GM19452 (cell line): ENCODE data around the gene TMPRSS9.
"Not testable (repeated sequence)": the region's sequence is repeated elsewhere in the genome, so short reads cannot be mapped to it uniquely, and the experiment has no call there.

Source experiments
- ATAC-seq: cut with Tn5 transposase; IDR thresholded peaks from one replicate; pipeline ENCODE4 v1.9.1; 2021; ENCODE audit not compliant: unreplicated experiment

Gene TMPRSS9

DNA sequence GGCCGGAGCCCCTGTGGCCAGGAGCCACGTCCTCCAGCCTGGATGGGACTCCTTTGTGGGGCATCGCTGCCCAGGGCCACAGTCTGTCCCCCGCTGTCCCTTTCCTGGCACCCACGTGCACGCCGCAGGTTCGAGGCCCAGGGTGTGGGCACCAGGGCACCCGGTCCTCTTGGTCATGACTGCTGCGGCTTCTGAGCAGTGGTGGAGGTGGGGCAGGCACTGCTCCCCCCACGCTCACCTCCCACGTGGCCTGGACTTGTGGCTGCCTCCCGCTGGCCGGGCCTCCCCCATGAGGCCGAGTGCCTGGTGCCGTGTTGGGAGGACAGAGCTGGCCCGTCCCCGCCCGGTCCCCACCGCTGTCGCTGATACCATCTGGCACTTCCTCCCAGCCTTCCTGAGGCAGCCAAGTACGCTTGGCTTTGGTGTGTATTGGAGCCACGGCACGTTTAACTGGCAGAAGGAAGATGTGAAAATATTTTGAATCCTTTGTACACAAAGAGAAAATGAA is 18.8 kb upstream of the TMPRSS9 start:
- no peak for ATAC-seq

DNA sequence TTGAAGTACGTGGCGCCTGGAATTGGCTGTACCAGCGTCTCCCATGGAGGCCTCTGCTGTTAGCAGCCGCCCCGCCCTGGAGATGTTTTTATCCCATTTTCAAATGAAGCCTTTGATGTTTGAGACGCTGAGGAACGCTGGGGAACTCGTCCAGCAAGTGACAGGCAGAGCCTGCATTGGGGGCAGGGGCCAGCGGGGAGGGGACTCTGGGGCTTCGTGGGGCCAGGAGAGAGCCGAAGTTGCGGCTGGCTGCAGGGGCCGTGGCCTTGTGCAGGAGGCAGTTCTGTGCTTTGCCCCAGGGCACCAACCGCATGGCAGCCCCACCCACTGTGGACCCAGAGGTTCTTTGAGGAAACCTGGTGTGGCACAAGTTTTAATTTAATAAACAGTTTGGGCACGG is 18.1 kb upstream of the TMPRSS9 start:
- ATAC-seq = no peak

DNA sequence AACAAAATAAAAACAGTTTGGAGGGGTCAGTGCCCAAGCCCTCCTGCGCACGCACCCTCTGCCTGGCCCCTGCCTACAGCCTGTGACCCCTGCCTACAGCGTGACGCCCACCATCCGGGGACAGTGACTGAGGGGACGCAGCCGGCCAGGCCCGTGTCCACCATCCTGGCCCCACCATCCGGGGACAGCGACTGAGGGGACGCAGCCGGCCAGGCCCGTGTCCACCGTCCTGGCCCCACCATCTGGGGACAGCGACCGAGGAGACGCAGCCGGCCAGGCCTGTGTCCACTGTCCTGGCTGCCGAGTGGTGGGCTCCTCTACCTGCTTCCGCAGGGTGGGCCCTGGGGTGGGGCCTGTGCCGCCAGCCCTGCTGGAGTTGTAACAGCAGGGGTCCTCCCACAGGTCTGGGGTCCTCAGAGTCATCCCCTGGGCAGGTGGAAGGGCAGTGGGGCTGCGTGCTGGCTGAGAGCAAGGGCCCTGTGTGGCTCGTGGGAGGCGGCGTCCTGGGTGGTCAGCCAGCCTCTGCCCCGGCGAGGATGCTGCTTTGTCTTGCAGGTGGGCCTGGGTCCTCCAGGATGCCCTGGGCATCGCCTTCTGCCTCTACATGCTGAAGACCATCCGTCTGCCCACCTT is 17.3 kb upstream of the TMPRSS9 start:
- ATAC-seq = no peak

DNA sequence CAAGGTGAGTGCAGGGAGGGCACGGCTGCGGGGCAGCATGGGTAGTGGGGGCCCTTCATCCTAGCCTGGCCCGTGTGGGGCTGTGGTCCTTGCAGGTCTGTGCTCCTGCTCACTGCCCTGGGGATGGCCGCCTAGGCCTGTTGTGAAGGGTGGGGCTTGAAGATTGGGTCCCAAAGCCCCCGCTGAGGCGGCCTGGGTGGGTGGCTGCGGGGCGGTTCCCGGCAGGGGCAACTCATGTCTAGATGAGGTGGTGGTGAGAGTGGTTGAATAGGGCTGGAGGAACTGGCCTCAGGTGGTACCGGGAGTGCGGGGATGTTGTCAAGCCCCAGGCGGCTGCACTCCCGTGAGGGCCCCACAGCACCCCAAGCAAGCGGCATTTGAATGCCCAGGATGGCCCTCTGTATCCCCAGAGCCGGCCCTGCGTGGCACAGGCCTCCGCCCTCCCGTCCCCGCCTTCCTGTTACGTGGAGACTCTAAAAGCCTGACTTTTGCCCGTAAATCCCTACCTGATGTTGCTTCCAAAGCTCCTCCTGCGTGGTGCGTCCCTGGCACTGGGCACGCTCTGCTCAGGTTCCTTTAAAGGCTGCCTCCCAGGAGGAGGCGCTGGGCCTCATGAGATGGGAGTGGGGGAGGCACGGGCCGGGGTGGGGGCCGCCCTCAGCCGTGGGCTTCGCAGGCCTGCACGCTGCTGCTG is 16.6 kb upstream of the TMPRSS9 start:
- no peak for ATAC-seq

DNA sequence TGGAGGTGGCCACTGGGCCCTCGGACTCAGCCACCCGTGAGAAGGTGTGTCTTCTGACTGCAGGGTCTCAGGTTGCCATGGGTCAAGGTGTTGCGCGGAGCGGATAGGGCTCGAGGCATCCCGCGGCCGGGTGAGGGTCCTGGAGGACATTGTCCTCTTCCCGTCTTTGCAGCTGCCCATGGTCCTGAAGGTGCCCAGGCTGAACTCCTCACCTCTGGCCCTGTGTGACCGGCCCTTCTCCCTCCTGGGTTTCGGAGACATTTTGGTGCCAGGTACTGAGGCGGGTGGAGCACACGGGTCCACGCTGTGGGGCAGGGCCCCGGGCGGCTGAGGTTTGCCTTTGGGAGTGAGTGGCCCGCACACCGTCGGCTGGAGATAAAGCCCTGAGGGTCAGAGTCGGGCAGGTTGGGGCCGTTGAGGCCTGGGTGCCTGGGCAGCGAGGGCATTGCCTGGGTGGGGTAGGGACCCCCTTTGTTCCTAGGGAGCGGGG is 15.6 kb upstream of the TMPRSS9 start:
- ATAC-seq = no peak

DNA sequence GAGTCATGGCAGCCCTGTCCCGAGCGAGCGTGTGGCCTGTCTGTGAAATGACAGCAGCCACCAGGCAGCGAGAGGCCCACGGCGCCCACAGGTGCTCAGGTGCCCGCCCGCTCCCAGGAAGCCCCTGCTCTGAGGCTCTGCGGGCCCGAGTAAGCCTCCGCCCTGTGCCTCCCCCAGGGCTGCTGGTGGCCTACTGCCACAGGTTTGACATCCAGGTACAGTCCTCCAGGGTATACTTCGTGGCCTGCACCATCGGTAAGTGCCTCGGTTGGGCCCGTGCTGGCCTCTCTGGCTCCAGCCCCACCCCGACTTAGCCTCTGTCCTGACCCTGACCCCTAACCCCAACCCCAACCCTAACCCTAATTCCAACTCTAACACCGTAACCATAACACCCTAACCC is 15.0 kb upstream of the TMPRSS9 start:
- ATAC-seq = no peak

DNA sequence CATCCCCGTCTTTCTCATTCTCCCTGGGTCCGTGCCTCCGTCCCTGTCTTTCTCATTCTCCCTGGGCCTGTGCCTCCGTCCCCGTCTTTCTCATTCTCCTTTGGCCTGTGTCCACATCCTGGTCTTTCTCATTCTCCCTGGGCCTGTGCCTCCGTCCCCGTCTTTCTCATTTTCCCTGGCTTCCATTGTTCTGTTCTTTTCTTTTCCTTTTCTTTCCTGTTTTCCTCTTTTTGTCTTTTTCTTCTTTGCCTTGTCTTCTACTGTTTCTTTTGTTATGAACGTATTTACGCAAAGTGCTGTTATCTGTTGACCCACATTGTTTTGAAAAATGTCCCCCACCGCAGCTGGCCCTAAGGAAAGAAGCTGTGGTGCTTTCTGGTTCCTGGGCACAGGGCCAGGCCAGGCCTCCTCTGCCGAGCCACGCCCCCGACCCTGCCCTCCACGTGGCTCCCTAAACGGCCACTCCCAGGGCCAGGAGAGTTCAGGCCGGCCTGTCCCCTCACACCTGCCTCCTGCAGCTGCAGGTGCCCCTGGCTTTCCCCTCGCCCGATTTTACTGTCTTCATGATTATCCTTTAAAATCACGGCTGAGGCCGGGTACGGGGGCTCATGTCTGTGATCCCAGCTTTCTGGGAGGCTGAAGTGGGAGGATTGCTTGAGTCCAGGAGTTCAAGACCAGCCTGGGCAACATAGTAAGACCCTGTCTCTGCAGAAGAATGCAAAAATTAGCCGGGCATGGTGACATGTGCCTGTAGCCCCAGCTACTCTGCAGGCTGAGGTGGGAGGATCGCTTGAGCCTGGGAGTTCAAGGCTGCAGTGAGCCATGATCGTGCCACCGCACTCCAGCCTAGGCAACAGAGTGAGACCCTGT is 14.0 kb upstream of the TMPRSS9 start:
- no peak for ATAC-seq

DNA sequence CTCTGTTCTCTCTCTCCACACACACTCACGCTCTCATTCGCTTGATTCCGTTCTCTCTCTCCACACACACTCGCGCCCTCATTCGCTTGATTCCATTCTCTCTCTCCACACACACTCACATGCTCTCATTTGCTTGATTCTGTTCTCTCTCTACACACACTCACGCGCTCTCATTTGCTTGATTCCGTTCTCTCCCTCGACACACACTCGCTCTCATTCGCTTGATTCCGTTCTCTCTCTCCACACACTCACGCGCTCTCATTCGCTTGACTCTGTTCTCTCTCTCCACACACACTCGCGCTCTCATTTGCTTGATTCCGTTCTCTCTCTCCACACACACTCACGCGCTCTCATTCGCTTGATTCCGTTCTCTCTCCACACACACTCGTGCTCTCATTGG is 10.2 kb upstream of the TMPRSS9 start:
- not testable (repeated sequence) for ATAC-seq

DNA sequence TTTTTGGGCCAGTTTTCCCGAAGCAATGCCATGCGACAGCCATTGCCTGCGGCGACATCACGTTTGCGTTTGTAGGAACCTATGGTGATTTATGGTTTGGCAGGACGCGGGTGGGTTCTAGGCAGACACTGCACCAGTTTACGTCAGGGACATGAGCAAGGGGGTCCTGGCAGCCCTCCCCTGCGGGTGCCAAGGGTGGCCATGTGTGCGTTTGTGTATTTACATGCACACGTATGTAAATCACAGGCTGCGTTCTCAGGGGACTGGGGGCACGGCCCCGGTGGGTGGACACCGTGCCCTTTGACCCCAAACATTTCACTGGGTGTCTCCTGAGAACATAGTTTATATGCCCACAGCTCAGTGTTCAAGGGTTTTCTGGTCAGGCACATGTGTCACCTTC is 9.4 kb upstream of the TMPRSS9 start:
- ATAC-seq = no peak

DNA sequence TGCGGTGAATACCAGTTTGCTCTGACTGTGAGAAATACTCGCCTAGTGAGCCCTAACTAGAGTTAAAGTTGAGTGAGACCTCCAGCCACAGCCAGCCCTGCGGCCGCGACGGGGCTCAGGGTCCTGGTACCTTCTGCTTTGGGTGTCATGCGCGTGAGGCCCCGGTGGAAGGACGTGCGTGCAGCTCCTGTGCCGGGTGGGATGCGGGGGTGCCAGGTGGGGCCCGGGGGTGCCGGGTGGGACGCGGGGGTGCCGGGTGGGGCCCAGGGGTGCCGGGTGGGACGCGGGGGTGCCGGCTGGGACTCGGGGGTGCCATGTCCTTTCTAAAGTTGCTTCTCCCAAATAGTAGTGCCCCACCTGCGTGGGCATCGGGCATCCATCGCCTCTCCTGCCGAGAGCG is 8.5 kb upstream of the TMPRSS9 start:
- no peak for ATAC-seq

DNA sequence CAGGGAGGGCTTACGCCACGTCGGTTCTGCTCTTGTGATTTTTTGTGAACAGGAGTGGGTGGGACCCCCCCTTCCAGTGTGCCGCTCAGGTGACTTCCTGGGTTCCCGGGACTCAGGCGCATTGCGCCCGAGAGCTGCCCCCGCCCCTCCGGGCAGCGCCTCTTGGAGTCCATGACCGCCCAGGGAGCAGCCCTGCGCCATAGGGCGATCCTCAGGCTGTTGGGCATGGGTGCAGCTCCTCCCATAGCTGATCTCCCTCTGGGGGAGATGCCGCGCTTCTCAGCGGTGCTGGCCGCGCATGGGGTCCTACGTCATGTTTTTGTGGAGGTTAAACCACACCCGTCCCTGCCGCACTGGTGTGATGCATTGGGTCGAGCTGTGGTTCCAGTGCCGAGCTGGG is 7.9 kb upstream of the TMPRSS9 start:
- ATAC-seq = no peak

DNA sequence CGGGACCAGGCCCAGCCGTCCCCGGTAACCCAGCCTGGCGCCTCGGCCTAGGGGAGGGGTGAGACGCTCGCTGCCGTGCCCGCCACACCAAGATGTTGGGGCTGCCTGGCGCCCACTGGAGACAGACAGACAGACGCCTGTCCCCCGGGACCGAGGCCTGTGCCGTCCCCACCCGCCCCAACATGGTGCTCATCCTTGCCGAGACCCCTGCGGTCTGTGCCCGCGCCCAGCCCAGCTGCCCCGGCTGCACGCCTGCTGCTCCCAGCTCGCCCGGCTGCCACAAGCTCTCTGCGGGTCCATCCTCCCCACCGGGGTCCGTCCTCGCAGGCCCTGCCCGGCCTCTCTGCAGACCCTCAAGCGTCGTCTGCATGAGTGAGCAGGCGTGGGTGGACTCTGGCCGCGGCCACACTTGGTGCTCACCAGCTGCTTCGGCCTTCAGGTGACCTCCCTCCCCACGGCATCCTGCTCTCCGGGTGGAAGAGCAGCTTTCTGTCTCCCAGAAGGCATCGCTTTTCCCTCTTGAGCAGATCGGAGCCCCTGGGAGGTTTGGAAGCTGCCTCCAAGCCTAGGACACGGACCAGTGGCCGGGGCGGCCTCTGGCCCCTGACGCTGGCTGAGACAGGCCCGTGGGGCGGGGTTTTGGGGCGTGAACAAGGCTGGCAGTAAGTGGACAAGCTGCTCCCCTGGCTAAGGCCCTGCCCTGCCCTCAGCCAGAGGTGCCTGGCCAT is 6.7 kb upstream of the TMPRSS9 start:
- ATAC-seq = no peak

DNA sequence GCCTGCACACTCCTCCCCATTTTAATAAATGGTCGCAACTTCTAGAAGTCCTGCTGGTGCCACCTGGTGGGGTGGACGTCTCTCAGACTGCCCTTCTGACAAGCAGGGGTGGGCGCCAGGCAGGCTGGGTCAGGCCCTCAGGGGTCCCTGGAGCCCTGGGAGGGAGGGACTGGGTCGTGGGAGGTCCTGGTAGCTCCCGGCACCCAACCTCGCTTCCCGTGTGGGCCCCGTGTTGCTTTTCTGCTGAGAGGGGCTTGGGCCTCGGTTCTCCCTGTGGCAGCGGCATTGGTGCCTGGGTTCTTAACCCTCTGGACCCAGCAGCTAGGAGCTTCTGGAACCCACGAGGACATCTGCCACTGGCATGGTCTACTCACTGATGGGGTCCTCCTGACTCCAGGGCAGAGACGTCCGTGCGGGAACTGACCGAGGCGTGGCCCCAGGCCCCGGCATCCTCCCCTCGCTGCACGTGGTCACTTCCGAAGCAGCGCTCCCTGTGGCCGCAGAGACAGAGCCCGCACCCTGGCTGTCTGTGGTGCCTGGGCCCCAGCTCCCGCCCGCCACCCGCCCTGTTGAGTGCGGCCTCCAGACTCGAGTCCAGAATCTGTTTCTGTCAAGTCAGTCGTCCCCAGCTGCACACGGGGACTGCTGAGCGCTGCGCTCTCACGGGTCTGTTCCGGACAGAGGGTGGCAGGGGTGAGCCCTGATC is 6.0 kb upstream of the TMPRSS9 start:
- ATAC-seq = no peak

DNA sequence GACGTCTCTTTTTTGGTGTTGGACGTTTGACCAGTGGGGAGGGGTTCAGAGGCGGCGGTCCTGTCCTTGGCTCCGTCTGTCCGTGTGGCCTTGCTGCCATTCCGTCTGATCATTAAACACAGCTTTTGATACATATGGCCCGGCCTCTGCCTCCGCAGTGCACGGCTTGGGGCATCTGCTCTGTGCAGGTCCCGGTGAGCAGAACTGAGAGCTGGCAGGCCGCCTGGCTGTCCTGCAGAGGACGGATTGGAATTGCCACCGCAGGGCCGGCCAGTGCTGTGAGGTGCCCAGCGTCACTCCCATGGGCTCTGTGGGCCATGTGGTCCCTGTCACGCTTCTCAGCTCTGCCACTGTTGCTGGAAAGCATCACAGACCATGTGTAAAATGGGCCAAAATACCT is 5.4 kb upstream of the TMPRSS9 start:
- ATAC-seq = no peak

DNA sequence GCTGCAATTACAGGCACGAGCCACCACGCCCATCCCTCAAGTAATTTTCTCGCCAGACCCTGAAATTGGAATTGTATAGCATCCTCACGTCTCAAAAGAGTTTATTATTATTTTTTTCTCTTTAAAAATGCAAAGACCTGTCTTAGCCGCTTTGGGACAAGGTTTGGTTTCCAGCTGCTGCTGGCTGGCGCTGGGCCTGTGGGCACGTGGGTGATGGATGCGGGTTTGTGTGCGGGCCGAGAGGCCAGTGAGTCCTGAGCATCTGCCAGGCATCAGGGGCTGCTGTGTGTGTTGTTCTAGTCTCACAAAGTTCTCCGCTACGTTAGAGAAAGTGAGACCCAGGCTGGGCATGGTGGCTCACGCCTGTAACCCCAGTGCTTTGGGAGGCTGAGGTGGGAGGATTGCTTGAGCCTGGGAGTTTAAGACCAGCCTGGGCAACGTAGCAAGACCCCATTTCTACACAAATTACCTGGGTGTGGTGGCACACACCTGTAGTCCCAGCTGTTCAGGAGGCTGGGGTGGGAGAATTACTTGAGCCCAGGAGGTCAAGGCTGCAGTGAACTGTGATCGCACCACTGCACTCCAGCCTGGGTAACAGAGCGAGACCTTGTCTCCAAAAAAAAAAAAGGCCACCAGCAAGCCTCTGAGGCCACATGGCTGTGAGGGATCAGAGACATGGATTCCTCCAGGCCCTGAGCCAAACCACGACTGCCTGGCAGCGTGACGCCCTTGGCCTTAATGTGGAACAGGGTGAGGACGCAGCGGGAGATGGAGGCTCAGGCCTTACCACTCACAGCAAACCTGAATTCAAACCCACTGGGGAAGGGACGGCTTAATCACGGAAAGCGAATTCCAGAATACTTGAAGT is 4.7 kb upstream of the TMPRSS9 start:
- no peak for ATAC-seq

DNA sequence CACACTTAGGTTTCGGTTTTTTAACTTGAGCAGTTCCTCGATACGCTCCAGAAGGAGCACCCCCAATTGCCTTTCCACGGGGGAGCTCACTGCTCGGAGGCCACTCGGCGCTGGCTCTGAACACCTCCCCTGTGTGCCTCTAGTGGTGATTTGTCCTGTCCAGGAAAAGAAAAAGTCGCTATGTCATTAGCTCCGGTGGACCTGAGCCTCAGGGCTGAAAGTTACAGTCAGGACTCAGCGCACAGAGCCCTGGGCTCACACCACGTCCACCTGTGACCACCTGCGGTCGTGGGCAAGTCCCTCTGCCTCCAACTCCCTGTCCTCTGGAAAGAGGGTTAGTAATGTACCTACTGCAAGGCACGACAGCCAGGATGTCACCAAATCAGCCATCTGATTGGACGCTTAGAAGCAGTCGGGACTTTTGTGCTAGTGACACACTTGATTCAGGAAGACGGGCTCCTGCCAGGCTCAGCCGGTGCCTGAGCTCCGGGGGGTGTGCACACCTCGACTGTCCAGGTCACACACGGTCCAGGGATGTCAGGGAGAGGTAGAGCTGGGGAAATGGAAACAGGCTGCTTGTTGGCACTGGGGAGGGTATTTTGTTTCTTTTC is 3.9 kb upstream of the TMPRSS9 start:
- ATAC-seq = no peak

DNA sequence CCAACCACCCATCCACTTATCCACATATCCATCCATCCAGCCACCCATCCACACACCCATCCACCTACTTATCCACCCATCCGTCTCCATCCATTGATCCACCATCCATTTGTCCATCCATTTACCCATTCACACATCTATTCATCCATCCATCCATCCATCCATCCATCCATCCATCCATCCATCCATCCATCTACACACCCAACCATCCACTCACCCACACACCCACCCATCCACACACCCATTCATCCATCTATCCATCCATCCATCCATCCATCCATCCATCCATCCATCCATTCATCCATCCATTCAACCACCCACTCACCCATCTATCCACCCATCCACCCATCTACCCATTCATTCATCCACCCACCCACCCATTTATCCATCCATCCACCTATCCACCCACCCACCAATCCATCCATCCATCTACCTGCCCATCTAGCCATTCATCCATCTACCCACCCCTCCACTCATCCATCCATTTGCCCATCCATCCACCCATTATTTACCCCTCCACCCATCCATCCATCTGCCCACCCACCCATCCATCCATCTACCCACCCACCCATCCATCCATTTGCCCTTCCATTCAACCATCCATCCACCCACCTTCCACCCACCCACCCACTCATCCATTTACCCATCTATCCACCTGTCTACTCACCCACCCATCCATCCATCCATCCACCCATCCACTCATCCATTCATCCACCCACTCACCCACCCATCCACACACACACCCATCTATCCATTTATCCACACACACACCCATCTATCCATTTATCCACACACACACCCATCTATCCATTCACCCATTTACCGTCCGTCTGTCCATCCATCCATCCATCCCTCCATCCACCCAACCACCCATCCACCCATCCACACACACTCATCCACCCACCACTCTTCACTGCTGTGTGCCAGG is 2.5 kb upstream of the TMPRSS9 start:
- ATAC-seq = no peak
